ENCODE results near the gene RLN3. TPM values are rescaled to one million over a fixed set of nuclear protein-coding genes. Genes with fewer than 3 reads are reported as not detected.

The RLN3 gene
- total RNA-seq, 4 donors from 2014 or later = not detected

DNA sequence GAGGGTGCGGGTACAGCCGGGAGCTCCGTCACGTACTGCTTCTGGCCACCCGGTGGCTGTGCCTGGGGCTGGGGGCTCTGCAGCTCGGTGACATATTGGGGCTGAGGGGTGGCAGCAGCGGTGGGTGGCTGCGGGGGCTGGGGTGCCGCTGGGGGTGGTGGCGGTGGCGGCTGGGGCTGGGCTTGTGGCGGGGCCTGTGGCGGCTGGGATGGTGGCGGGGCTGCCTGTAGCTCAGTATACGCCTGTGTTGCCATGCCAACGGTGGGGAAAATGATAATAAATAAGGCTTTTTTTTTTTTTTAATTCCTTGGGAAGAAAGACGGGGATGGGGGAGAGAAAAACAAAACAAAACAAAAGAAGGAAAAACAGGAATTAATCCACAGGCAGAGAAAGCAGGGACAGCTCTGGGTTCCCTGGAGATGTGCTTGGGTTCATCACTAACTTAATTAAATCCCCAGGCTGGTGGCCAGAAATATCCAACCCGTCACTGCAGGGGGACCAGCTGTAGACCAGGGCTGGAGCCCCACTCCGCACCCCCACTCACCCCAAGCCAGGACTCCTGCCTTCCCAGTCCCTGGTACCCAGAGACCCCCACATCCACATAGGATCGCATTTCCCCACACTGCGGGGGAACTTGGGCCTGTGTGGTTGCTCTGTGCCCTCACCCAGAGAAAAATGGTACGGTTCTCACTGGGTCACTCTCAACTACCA, 34.2 kb upstream of the RLN3 start:
- intact Hi-C loops (cut with DNase I) = no loop called here
- Histone ChIP-seq H3K27me3 (no peaks in the 10 kb centered on the region), H3K27ac (no peak overlapping the region), H3K4me3 (replicated peaks in 1 of 3) (no peak overlapping the region), H3K4me1 (no peaks in the 10 kb centered on the region), H3K9me3 (no peaks in the 10 kb centered on the region), H3K36me3 (peaks cover 0 to 11% of the 10 kb centered on the region in 2 donors)
- 85 to 86% methylated on average over 16 to 22 of the region's 22 CpGs for WGBS, 2 donors
- no peak for DNase-seq
- no peak for TF ChIP-seq POLR2A (IDR thresholded peaks at IDR 0.05)
- TF ChIP-seq, protein P1, sequence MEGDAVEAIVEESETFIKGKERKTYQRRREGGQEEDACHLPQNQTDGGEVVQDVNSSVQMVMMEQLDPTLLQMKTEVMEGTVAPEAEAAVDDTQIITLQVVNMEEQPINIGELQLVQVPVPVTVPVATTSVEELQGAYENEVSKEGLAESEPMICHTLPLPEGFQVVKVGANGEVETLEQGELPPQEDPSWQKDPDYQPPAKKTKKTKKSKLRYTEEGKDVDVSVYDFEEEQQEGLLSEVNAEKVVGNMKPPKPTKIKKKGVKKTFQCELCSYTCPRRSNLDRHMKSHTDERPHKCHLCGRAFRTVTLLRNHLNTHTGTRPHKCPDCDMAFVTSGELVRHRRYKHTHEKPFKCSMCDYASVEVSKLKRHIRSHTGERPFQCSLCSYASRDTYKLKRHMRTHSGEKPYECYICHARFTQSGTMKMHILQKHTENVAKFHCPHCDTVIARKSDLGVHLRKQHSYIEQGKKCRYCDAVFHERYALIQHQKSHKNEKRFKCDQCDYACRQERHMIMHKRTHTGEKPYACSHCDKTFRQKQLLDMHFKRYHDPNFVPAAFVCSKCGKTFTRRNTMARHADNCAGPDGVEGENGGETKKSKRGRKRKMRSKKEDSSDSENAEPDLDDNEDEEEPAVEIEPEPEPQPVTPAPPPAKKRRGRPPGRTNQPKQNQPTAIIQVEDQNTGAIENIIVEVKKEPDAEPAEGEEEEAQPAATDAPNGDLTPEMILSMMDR (IDR thresholded peaks at IDR 0.05) = no peak

DNA sequence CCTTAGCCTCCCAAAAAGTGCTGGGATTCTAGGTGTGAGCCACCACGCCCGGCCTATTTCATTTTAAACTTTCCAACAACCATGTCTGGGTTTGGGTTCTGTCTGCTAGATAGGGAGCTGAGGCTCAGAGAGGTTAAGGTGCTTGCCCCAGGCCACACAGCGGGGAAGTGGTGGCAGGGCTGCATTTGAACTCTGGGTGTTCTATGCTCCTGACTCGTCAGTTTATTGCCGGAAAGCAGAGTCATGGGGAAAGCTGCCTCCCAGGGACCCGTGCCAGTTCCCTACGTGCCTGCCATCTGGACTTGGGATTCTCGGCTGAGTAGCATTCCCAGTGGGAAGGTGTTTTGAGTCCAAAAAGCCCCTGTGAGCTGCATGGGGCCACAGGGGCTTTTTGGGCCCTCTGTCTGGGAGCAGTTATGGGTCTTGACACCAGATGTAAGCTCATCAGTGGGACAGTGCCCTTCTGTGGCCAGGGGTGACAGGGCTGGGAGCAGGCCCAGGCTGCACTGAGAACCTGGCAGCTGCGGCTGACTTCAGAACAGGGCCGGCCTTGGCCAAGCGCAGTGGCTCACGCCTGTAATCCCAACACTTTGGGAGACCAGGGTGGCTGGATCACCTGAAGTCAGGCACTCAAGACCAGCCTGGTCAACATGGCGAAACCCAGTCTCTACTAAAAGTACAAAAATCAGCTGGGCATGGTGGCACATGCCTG, 32.8 kb upstream of the RLN3 start:
- Histone ChIP-seq H3K9me3 (no peaks in the 10 kb centered on the region), H3K4me3 (replicated peaks in 1 of 3) (no peak overlapping the region), H3K4me1 (no peaks in the 10 kb centered on the region), H3K36me3 (peaks cover 0 to 11% of the 10 kb centered on the region in 2 donors), H3K27ac (no peak overlapping the region), H3K27me3 (no peaks in the 10 kb centered on the region)
- intact Hi-C loops (cut with DNase I) = no loop called here
- TF ChIP-seq, protein P1 (IDR thresholded peaks at IDR 0.05) = no peak
- no peak for TF ChIP-seq POLR2A (IDR thresholded peaks at IDR 0.05)
- WGBS, 2 donors = 90 to 91% methylated on average over 8 to 11 of the region's 13 CpGs
- DNase-seq = no peak

DNA sequence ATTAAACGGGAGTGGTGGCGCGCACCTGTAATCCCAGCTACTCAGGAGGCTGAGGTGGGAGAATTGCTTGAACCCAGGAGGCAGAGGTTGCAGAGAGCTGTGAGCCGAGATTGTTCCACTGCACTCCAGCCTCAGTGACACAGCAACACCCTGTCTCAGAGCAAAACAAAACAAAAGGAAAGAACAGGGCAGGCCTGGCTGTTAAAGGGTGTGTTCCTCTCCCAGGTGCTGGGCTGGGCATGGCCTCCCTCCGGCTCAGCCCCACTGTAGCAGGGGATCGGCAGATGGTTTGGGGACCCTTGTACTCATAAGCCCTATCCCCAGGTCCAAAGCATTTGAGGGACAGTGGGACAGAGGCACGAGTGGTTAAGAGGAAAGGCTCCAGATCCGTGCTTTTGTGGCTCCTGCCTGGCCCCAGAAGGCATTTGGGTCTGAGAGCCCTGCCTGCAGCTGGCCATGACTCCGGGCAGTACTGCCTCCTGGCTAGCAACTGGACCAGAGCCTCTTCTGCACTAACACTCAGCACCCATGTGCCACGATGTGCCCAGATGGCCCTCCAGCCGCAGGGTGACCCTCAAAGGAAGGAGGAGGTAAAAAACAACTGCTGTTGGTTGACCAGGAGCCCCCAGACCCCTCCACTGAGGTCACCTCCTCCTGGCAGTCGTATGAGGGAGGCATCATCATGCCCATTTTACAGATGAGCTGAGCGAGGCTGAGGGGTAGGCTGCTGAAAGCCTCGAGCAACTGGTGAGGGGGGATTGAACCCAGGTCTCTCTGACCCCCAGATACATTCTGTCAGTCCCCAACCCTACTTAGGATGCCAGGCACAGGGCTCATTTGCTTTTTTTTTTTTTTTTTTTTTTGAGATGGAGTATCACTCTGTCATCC, 31.8 kb upstream of the RLN3 start:
- Histone ChIP-seq H3K36me3 (peaks cover 0 to 10% of the 10 kb centered on the region in 2 donors), H3K4me3 (replicated peaks in 1 of 3) (no peak overlapping the region), H3K27ac (no peak overlapping the region), H3K27me3 (no peaks in the 10 kb centered on the region), H3K4me1 (peaks cover 5 to 7% of the 10 kb centered on the region in 2 donors), H3K9me3 (no peaks in the 10 kb centered on the region)
- DNase-seq = no peak
- intact Hi-C loops (cut with DNase I) = no loop called here
- WGBS, 2 donors = 90 to 93% methylated on average over 10 to 14 of the region's 14 CpGs
- TF ChIP-seq, protein P1 (IDR thresholded peaks at IDR 0.05) = no peak
- no peak for TF ChIP-seq POLR2A (IDR thresholded peaks at IDR 0.05)

DNA sequence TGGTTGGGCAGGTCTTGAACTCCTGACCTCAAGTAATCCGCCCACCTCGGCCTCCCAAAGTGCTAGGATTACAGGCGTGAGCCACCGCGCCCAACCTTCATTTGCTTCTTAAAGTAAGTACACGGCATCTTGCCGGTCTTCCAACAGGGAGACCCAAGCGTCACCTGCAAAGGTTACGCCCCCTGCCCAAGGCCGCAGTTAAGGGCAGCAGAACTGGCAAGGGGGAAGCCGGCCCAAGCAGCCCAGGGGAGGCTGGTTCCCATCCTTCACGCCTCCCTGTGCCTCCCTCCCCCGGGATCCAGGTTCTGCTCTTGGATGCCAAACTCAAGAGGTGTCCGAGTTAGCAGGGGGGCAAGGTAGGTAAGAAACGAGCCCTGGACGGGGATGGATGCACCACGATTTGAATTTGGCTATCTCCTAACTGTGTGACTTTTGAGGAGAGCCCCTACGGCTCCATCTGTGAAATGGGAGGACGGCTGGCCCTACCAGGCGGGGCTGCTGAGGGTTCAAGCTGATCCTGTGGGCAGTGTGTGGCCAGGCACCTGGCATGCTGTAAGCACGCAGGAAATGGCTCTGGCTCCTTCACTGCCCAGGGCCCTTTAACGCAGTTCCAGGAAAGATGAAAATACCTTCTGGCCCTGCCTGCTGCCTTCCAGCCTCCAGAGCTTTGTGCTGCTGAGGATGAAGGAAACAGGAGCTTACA, 30.9 kb upstream of the RLN3 start:
- peaks cover 0 to 5% of the 10 kb centered on the region in 2 donors for H3K36me3 ChIP-seq
- no peaks in the 10 kb centered on the region for H3K27me3 ChIP-seq
- no peaks in the 10 kb centered on the region for H3K9me3 ChIP-seq
- intact Hi-C loops (cut with DNase I) = no loop called here
- peaks cover 13 to 14% of the 10 kb centered on the region in 2 donors for H3K4me1 ChIP-seq
- no peak overlapping the region for H3K27ac ChIP-seq
- DNase-seq = no peak
- 93 to 95% methylated on average over 17 to 20 of the region's 22 CpGs for WGBS, 2 donors
- no peak overlapping the region for H3K4me3 ChIP-seq (replicated peaks in 1 of 3)
- TF ChIP-seq POLR2A (IDR thresholded peaks at IDR 0.05) = no peak
- TF ChIP-seq, protein P1 (IDR thresholded peaks at IDR 0.05) = no peak
